ENCODE results near the gene CLMN. TPM values are rescaled to one million over a fixed set of nuclear protein-coding genes. Genes with fewer than 3 reads are reported as not detected.

The CLMN gene
- total and polyA plus RNA-seq, 8 donors = 17.4 to 78.1 (median 59.8) TPM

DNA sequence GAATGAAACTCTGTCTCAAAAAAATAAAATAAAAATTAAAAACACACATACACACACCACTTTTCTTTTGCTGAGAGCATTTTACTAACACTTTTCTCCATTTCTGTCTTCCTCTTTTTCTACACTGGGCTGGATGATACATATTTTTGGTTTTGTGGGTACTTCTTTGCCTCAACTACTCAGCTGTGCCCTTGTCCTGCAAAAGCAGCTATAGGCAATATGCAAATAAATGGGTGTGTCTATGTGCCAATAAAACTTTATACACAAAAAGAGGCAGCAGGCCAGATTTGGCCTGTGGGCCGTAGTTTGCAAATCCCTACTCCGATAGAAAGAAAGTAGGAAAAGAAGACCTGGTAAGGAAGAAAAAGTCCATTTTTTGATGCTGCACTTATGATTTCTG, 6.5 kb downstream of the CLMN start:
- FAIRE-seq (no peak), ATAC-seq (no peak), DNase-seq (no peak)
- Histone ChIP-seq H3K4me1 (peaks cover 12 to 36% (median 14%) of the 10 kb centered on the region in 3 donors), H3K9me3 (no peaks in the 10 kb centered on the region), H3K4me3 (no peak overlapping the region), H3K27me3 (no peaks in the 10 kb centered on the region), H3K36me3 (no peaks in the 10 kb centered on the region), H3K27ac (peak overlapping the region in 2 of 4 donors; percentile 27 to 52)
- WGBS, 2 donors = 90 to 98% methylated on average over 2 of the region's 2 CpGs
- intact Hi-C loops (cut with DNase I) = no loop called here
- TF ChIP-seq, protein P1, sequence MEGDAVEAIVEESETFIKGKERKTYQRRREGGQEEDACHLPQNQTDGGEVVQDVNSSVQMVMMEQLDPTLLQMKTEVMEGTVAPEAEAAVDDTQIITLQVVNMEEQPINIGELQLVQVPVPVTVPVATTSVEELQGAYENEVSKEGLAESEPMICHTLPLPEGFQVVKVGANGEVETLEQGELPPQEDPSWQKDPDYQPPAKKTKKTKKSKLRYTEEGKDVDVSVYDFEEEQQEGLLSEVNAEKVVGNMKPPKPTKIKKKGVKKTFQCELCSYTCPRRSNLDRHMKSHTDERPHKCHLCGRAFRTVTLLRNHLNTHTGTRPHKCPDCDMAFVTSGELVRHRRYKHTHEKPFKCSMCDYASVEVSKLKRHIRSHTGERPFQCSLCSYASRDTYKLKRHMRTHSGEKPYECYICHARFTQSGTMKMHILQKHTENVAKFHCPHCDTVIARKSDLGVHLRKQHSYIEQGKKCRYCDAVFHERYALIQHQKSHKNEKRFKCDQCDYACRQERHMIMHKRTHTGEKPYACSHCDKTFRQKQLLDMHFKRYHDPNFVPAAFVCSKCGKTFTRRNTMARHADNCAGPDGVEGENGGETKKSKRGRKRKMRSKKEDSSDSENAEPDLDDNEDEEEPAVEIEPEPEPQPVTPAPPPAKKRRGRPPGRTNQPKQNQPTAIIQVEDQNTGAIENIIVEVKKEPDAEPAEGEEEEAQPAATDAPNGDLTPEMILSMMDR (IDR thresholded peaks at IDR 0.05) = no peak

DNA sequence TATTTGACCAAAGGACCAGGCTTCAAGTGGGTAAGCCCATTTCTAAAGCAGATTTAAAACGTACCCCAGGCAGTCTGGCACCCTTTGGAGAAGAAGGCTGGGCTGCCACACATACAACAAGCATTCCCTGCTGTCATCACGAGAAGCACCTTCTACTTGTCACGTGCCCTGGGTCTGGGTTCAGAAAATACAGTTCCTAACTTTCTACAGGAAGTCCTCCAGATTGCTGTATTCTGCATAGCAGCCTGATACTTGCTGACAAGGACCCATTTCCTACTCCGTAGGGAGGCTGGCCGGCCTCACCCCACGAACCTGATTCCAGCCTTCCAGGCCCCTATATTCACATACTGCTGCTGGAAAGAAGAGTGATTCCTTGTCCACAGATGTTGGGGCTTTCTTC, 7.4 kb downstream of the CLMN start:
- TF ChIP-seq, protein P1 (IDR thresholded peaks at IDR 0.05) = no peak
- Histone ChIP-seq H3K27ac (peak overlapping the region in 2 of 4 donors; percentile 4 to 17), H3K4me1 (peaks cover 21 to 45% (median 23%) of the 10 kb centered on the region in 3 donors), H3K9me3 (no peaks in the 10 kb centered on the region), H3K36me3 (no peaks in the 10 kb centered on the region), H3K27me3 (no peaks in the 10 kb centered on the region), H3K4me3 (no peak overlapping the region)
- FAIRE-seq = no peak
- DNase-seq = no peak
- intact Hi-C loops (cut with DNase I) = no loop called here
- ATAC-seq = no peak
- 85 to 89% methylated on average over 6 of the region's 6 CpGs for WGBS, 2 donors

DNA sequence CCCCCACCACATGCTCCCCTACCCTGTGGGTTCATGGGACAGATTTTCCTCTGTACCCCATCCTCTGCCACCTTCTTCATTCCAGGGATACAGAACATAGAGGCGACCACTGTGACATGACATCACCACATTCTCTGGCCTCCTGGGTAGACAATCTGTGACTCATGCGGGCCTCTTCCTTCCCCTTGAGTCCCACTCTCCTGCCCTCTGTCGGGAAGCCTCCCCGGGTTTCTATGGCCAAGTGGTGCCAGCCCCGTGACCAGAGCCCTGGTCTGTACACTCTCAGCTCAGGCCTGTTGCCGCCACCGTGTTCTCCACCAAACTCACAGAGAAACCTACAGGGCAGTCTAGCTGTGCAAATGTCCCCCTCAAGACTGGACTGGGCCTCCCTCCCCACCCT, 8.0 kb downstream of the CLMN start:
- Histone ChIP-seq H3K36me3 (no peaks in the 10 kb centered on the region), H3K4me3 (no peak overlapping the region), H3K4me1 (peaks cover 26 to 46% (median 29%) of the 10 kb centered on the region in 3 donors), H3K9me3 (no peaks in the 10 kb centered on the region), H3K27ac (peak overlapping the region in 2 of 4 donors; percentile 4 to 17), H3K27me3 (no peaks in the 10 kb centered on the region)
- WGBS, 2 donors = 82 to 85% methylated on average over 7 of the region's 7 CpGs
- no peak for FAIRE-seq
- no peak for DNase-seq
- intact Hi-C loops (cut with DNase I) = no loop called here
- TF ChIP-seq, protein P1 (IDR thresholded peaks at IDR 0.05) = no peak
- peak in 1 of 4 donors; percentile 12 for ATAC-seq

DNA sequence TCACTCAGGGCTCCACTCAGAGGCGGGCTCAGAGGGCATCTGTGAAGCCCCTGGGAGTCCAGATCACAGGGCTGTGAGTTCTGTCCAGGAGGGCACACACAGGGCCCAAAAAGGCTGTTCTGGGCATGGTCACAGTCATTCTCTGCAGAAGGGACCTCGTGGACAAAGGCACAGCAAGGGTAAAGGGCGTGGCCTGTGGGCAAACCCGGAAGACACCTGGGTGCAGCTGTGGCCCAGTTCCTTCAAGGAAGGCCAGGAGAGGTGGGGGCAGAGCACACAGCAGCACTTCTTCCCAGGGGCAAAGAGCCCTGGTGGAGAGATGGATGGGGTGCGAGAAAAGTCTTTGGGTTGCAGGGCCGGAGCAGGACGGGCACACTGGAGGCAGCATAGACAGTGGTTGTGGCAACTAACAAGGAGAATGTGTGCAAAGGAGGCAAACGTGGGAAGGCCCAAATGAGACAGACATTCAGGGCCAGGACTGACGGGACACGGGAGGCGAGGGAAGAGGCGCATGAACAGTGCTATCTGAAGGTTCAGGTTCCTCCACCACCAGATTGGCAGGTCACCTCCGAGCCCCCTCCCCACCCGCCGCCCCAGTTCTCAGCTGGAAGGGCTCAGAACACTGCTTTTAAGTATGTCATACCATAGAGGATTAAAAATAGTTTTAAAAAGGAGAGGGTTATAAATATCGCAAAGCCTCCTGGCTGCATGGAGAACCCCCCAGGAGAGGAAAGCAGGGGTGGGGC, 8.9 kb downstream of the CLMN start:
- TF ChIP-seq, protein P1 (IDR thresholded peaks at IDR 0.05) = no peak
- intact Hi-C loops (cut with DNase I) = no loop called here
- no peaks in the 10 kb centered on the region for H3K9me3 ChIP-seq
- H3K4me1 ChIP-seq = peaks cover 26 to 46% (median 29%) of the 10 kb centered on the region in 3 donors
- no peak for FAIRE-seq
- no peaks in the 10 kb centered on the region for H3K36me3 ChIP-seq
- H3K4me3 ChIP-seq = no peak overlapping the region
- no peak for ATAC-seq
- 89 to 91% methylated on average over 16 of the region's 16 CpGs for WGBS, 2 donors
- DNase-seq = no peak
- no peaks in the 10 kb centered on the region for H3K27me3 ChIP-seq
- no peak overlapping the region for H3K27ac ChIP-seq
